ENCODE measurements around the gene UBE2E1. TPM values are rescaled to one million over a fixed set of nuclear protein-coding genes. Genes with fewer than 3 reads are reported as not detected.

The UBE2E1 gene
- total RNA-seq, 1 experiment from 2014 or later: 102 TPM

GRCh38 chr3:23856286-23856685 lies 50.5 kb downstream of the UBE2E1 start:
- Histone ChIP-seq H3K27ac (peak overlapping the region; percentile 34; the same call in 1 of the 2 replicates), H3K9me2 (ENCODE audit: insufficient read depth) (no peaks in the 10 kb centered on the region), H3K27me3 (ENCODE audit: insufficient read depth, low read depth) (no peaks in the 10 kb centered on the region), H4K20me1 (ENCODE audit: insufficient read depth) (peaks cover 95% of the 10 kb centered on the region), H2AFZ (no peak overlapping the region), H3F3A (ENCODE audit: insufficient read depth, low read depth) (peaks cover 38% of the 10 kb centered on the region), H3K36me3 (ENCODE audit: low read depth) (peaks cover 16% of the 10 kb centered on the region; the same call in 1 of the 2 replicates), H3K9me3 (ENCODE audit: insufficient read depth, low read depth) (no peaks in the 10 kb centered on the region), H3K79me2 (ENCODE audit: low read depth) (peaks cover 100% of the 10 kb centered on the region), H3K4me3 (no peak overlapping the region), H3K4me2 (no peak overlapping the region), H3K4me1 (replicated peaks; ENCODE audit: insufficient read depth) (peaks cover 32% of the 10 kb centered on the region)
- ChIA-PET POLR2A (ENCODE audit: unreplicated experiment) (no interaction called here), CTCF (no interaction called here)
- intact Hi-C loops (cut with micrococcal nuclease; ENCODE audit: unreplicated experiment): no loop called here
- no peak for DNase-seq
- no TSS peak for BruUV-seq (replicated peaks)
- TF ChIP-seq EZH2 (IDR thresholded peaks at IDR 0.05; ENCODE audit: low read depth) (no peak), CTCF (conservative IDR thresholded peaks at IDR 0.05) (no peak)

- peak; percentile 22 to 52 for DNase-seq
- BruUV-seq (replicated peaks): no TSS peak
- no peak overlapping the region; the same call in 1 of the 2 replicates for H3K4me3 ChIP-seq
- peaks cover 94% of the 10 kb centered on the region for H4K20me1 ChIP-seq (ENCODE audit: insufficient read depth)
- H3K9me3 ChIP-seq (ENCODE audit: insufficient read depth, low read depth): no peaks in the 10 kb centered on the region; the same call in 1 of the 2 replicates
- peaks cover 36% of the 10 kb centered on the region for H3K4me1 ChIP-seq (replicated peaks; ENCODE audit: insufficient read depth)
- H3K4me2 ChIP-seq: peak overlapping the region; percentile 47
- peak overlapping the region; percentile 45 for H3K27ac ChIP-seq
- peaks cover 3% of the 10 kb centered on the region; the same call in 1 of the 2 replicates for H3K36me3 ChIP-seq (ENCODE audit: low read depth)
- intact Hi-C loops (cut with micrococcal nuclease; ENCODE audit: unreplicated experiment): no loop called here
- no peaks in the 10 kb centered on the region for H3K9me2 ChIP-seq (ENCODE audit: insufficient read depth)
- H3F3A ChIP-seq (ENCODE audit: insufficient read depth, low read depth): peaks cover 34% of the 10 kb centered on the region
- POLR2A ChIA-PET (ENCODE audit: unreplicated experiment): interaction anchor here (0.6 to 0.7 kb wide), 2 partner anchors 25 to 49 kb away, joined by 4 to 7 read pairs; no protein-coding TSS in a partner anchor
- no peak for TF ChIP-seq CTCF (conservative IDR thresholded peaks at IDR 0.05)
- TF ChIP-seq EZH2 (IDR thresholded peaks at IDR 0.05; ENCODE audit: low read depth): no peak
- peaks cover 100% of the 10 kb centered on the region for H3K79me2 ChIP-seq (ENCODE audit: low read depth)
- CTCF ChIA-PET: no interaction called here
- no peak overlapping the region for H2AFZ ChIP-seq
- H3K27me3 ChIP-seq (ENCODE audit: insufficient read depth, low read depth): no peaks in the 10 kb centered on the region
These were observed 53.4 kb downstream of the UBE2E1 start for GRCh38 chr3:23859012-23859743.

GRCh38 chr3:23859839-23860382 lies 54.2 kb downstream of the UBE2E1 start:
- Histone ChIP-seq H3K4me2 (no peak overlapping the region), H2AFZ (no peak overlapping the region), H4K20me1 (ENCODE audit: insufficient read depth) (peaks cover 94% of the 10 kb centered on the region), H3F3A (ENCODE audit: insufficient read depth, low read depth) (peaks cover 41% of the 10 kb centered on the region), H3K27me3 (ENCODE audit: insufficient read depth, low read depth) (no peaks in the 10 kb centered on the region), H3K9me3 (ENCODE audit: insufficient read depth, low read depth) (no peaks in the 10 kb centered on the region; the same call in 1 of the 2 replicates), H3K36me3 (ENCODE audit: low read depth) (peaks cover 3% of the 10 kb centered on the region; the same call in 1 of the 2 replicates), H3K9me2 (ENCODE audit: insufficient read depth) (no peaks in the 10 kb centered on the region), H3K4me3 (no peak overlapping the region), H3K27ac (no peak overlapping the region), H3K4me1 (replicated peaks; ENCODE audit: insufficient read depth) (peaks cover 44% of the 10 kb centered on the region), H3K79me2 (ENCODE audit: low read depth) (peaks cover 100% of the 10 kb centered on the region)
- intact Hi-C loops (cut with micrococcal nuclease; ENCODE audit: unreplicated experiment): no loop called here
- no peak for DNase-seq
- ChIA-PET CTCF (no interaction called here), POLR2A (ENCODE audit: unreplicated experiment) (no interaction called here)
- TF ChIP-seq CTCF (conservative IDR thresholded peaks at IDR 0.05): no peak
- no peak for TF ChIP-seq EZH2 (IDR thresholded peaks at IDR 0.05; ENCODE audit: low read depth)
- BruUV-seq (replicated peaks): no TSS peak

Data from PC-9 (cell line).